Fibroblast of peridontal ligament (primary cell): ENCODE results near the gene HMCN1.
A peak's percentile ranks its signal among the peaks of the same experiment; 100 is the strongest.
"Not testable (repeated sequence)": the region's sequence is repeated elsewhere in the genome, so short reads cannot be mapped to it uniquely, and the experiment has no call there.

Source experiments
- DNase-seq: peaks from one replicate; pipeline ENCODE4 v3.0.0-alpha.2; 2010; ENCODE audit errors: extremely low read depth

The HMCN1 gene

DNA sequence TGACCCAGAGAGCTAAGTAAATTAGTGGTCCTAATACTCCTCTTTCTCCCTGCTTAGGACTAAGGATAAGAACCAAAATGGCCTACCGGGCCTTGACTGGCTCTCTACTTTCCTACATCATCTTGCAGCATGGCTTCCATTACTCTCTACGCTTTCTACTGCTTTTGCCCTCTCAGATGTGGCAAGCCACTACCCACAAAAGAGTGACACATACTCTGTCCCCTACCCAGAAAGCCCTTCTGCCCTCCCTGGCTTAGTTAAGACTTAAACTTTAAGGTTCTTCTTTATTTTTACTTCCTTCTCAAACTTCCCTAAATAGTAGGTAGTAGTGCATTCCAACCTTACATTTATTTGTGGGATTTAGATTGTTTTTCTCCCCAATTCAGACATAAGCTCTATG is 412.8 kb downstream of the HMCN1 start:
- DNase-seq: no peak

DNA sequence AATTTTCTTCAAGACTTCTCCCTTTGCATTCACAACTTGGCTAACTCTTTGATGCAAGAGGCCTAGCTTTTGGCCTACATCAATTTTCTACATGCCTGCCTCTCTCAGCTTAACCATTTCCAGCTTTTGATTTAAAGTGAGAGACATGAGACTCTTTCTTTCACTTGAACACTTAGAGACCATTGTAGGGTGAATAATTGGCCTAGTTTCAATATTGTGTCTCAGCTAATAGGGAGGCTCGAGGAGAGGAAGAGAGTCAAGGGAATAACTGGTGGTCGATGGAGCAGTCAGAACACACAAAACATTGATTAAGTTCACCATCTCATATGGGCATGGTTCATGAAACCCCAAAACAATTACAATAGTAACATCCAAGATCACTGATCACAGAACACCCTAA is 415.4 kb downstream of the HMCN1 start:
- DNase-seq: no peak

DNA sequence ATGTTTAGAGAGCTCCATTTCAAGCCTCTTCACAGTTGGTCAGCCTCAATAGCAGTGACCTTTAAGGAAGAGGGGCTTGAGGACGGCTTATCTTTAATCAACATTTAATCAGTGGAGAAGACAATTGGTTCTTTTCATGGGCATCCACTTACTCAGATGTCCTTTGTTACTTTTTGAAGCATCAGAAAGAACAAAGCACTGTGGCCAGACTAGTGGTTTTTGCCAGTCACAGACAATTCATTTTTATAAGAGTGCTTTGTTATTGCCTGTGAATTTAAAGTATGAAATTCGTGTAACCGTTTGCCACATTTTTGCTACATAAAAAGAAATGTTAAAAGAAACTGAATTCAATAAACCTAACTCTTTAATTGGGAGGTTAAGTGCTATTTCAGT is 418.0 kb downstream of the HMCN1 start:
- DNase-seq: no peak

DNA sequence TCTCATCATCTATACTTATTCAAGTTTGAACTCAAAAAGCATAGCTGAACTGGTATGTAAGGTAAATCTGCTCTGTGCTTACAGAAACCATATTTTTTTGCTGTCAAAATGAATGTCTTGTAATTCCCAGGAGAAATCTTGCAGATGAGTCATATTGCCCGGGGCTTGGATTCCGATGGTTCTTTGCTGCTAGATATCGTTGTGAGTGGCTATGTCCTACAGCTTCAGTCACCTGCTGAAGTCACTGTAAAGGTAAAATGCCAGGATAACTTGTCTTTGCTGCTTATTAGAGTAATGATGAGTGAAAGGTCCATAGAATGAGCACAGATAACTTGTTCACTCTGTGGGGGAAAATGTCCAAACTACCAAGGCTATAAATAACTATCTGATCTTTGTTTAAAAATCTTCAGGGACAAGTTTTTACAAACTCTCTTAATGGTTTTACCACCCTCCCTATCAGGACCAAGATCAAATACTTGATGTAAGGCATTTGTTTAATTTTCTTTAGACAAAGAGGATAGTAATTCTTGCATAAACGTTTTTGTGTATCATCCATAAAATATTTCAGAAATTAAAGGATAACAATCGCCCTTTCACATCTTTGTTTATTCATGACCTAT is 418.5 kb downstream of the HMCN1 start:
- DNase-seq: peak; percentile 73

DNA sequence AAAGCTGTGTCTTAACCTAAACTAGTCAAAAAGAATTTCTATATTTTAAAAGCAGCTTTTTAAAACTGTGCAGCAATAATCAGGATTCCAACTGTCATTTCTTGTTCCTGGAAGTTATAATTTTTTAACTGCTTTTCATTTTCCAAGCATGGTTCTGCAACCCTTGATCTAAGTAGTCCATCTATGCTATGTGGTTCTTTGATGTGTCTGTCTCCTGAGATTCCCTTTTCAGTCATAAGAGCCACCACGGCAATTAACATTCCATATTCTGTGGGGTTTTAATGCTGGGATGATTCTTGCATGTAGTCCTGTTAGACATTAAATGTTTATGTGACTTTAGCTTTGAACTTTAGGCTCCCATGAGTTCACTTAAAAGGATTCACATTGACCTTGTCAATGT is 420.5 kb downstream of the HMCN1 start:
- no peak for DNase-seq

DNA sequence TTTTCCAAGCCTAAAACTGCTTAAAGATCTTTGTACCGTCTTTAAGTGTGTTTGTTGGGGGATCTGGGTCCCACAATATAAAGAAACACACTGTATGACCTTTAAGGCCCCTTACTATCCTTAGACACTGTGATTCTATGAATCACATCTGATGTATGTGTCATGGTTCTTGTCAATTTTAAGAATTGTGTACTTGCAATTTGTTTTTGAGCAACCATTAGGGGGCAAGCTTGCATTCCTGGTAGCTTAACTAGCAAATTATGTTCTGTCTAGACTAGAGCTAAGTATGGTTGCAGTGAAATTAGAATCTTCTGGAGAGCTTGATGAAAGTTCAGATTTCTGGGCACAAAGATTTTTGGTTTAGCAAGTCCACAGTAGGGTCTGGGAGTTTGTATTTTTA is 421.4 kb downstream of the HMCN1 start:
- DNase-seq: peak; percentile 87

DNA sequence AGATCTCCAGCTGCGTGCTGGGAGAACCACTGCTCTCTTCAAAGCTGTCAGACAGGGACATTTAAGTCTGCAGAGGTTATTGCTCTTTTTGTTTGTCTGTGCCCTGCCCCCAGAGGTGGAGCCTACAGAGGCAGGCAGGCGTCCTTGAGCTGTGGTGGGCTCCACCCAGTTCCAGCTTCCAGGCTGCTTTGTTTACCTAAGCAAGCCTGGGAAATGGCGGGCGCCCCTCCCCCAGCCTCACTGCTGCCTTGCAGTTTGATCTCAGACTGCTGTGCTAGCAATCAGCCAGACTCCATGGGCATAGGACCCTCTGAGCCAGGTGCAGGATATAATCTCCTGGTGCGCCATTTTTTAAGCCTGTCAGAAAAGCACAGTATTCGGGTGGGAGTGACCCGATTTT is 428.7 kb downstream of the HMCN1 start:
- DNase-seq: not testable (repeated sequence)

DNA sequence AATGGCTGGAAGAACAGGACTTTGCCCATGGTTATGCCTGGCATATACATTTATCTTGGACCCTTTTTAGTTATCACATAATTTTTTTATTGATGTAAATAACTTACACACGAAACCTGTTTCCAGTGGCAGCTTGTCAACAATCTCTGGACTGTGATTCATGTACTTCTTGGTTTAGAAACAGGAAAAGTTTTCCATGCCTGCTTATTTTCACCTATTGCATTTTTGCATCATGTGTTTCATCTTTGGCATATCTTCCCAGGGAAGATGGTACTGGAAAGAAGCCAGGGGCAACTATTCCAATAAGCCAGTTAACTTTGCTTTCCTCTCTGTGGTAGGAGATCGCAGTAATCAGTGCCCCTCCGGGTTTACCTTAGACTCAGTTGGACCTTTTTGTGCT is 430.6 kb downstream of the HMCN1 start:
- DNase-seq: no peak

DNA sequence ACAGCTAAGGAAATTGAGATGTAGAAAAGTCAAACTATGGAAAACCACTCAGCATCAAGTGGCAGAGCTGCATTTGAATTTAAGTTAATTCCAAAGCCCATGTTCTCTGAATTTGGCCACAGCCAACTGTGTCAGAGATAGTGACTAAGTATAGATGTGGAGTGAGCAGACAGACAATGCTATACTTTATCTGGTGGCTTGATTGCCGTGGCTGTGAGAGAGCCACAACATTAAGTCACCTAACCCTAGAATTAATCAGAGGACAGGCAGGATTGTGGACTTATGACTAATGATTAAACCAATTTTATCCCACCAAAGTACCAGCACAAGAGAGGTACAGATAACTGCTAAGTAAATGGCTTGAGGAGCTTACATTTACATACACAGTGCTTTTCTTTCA is 431.1 kb downstream of the HMCN1 start:
- no peak for DNase-seq

DNA sequence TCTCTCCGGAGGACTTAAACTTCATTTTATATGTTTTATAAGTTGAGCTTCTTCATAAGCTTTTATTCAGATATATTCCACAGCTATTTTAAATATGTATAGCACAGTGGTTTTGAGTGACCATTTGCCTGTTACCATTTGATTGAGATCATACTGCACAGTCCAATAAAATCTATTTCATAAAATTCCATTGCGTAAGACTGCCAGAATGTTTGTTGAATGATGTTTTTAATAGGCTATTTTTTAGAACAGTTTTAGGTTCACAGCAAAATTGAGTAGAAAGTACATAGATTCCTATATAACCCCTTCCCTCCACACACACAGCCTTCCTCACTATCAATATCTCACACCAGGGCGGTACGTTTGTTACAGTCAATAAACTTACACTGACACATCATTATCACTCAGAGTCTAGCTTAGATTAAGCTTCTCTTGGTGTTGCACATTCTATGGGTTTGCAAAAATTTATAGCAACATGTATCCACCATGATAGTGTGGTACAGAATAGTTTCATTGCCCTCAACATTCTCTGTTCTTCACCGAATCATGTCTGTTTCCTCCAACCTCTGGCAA is 433.0 kb downstream of the HMCN1 start:
- DNase-seq: no peak

DNA sequence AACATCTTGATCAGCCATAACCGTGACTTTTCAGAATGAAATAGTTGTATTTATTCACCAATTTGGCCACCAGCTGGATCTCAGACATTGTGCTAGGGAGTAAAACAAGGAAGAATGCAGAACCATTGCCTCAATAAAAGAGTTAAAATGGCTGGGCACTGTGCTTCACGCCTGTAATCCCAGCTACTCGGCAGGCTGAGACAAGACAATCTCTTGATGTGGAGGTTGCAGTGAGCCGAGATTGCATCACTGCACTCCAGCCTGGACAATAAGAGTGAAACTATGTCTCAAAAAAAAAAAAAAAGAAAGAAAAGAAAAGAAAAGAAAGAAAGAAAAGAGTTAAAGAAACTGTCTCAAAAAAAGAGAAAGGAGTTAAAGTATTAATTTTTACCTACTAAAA is 441.4 kb downstream of the HMCN1 start:
- no peak for DNase-seq

DNA sequence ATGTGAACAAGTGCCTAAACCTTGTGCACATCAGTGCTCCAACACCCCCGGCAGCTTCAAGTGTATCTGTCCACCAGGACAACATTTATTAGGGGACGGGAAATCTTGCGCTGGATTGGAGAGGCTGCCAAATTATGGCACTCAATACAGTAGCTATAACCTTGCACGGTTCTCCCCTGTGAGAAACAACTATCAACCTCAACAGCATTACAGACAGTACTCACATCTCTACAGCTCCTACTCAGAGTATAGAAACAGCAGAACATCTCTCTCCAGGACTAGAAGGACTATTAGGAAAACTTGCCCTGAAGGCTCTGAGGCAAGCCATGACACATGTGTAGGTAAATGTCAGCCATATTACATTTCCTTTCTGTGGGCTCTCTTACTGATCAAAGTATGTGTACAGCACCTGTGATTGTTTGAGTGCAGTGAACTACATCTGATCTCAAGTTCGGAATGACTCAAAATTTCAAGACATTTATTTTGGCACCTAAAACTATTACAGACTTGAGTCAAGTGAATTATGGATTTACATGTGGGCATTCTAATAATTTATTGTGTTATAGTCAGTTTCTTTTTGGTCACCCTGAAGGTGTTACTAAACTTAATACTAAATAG is 444.3 kb downstream of the HMCN1 start:
- no peak for DNase-seq

DNA sequence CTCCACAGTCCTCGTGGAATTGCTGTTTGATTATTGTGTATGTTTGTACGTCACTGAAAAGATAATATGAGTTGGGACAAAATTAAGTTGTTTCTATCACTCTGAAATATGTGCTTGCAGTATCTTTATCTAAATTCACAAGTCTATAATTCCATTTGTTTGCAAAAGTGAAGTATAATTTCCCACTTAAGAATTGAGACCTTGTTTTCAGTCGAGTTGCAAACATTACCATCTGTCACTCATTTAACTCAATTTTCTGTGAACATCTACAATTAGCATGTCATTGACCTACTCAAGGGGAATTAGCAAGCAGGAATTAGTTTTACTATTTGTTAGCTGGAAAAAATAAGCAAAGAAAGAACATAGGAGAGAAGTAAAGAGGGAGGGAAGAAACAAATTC is 445.0 kb downstream of the HMCN1 start:
- DNase-seq: no peak

DNA sequence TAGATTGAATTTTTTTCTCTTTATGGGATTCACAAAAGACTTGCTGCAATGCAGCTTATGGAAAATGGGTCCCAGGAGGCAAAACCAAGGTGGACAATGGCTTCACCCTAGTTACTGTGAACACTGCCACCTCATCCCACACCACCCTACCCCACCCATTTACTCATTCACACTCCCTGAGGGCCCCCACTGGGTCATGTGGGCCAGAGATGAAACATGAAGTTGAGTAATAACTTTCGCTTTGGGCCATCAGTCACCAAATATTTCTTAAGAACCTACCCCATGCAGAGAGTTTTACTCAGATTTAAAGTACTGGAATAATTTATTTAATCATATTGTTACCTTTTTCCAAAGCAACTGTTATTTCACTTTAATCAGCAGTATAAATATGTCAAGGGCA is 449.0 kb downstream of the HMCN1 start:
- DNase-seq: peak; percentile 75

DNA sequence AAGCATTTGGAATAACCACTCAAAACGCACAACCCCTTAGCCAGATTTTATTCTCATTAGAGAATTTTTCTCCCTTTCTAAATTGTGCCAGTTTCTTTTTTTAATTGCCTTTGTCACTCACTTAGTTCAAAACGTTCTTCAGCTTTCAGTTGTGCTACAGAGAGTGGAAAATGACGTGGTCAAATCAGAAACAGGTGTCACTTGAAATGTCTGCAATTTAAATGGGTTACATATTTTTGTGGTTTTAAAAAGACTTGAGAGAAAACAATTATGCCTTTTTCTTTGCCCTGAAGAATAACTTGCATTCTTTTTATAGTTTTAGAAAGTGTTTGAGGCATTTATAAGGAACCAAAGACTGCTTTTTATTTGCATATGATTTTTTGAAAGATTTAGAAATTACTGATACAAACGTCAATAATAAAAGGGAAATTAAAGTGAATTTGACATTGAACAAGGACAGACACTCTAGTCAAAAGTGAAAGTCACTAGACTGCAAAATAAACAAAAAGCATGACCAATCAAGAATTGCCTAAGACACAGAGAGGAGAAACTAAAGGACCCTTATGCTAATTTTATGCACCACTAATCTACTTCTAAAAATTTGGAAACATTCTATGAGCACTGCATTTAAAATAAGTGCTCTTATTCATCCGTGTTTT is 449.9 kb downstream of the HMCN1 start:
- DNase-seq: peak; percentile 88

DNA sequence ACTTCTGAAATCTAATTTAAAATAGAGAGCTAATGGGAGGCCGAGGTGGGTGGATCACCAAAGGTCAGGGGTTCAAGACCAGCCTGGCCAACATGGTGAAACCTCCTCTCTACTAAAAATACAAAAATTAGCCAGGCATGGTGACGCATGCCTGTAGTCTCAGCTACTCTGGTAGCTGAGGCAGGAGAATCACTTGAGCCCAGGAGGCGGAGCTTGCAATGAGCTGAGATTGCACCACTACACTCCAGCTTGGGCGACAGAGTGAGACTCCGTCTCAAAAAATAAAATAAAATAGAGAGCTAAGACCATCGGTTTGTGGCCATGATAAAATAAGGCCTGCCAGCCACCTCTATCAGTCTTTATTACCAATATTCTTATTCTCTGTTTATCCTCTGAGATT is 452.1 kb downstream of the HMCN1 start:
- not testable (repeated sequence) for DNase-seq

DNA sequence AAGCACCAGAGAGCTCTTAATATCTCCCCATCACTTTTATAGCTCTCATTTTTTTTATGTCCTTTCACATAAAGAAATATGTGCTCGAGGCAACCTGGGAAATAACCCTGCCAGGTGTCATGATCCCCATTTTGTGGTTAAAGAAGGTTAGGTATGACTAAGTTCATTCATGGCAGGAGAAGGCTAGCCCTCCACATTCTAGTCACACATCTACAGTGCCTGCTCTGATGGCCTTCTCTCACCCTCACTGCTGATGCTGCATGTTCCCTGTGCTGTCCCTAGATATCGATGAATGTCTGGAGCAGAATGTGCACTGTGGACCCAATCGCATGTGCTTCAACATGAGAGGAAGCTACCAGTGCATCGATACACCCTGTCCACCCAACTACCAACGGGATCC is 453.4 kb downstream of the HMCN1 start:
- no peak for DNase-seq

DNA sequence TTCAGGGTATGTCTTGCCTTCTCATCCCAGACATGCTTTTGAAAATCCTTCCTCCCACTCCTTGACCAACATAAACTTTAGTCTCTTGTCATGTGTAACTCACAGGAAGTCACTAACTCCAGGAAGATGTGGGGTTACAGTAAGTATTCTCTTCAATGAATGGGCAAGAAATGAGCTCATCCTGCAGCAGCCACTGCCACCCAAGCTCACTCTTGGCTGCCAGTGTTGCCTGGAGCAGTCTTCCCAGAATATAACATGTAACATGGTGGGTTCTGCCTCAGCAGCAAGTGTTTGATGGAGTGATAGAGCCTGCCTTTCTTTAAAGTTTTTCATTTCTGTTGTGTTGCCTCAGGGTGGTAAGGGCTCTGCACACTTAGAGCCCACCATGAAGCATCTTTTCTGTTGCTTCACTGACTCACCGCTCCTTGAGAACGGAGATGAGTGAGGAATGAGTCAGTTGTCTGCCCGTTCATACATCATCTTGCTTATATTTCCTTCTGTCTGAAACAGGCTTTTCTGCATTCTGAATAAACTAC is 453.9 kb downstream of the HMCN1 start:
- DNase-seq: peak; percentile 76

DNA sequence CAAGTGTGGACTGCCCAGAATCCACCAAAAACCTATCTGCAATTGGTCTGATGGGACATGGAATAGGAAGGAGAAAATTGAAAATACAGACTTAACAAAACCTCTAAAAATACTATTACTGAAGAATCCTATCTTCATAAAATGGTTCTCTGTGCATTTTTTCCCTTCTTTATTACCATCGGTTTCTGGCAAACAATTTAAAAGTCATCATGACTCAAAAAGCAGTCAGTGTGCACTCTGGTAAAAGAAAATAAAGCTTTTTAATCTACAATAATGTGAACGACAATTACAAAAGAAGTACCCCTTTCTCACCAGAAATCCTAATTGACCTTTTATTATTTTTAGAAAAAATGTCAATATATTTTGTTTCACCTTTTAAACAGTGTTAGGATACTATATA is 454.5 kb downstream of the HMCN1 start:
- DNase-seq: peak; percentile 34

DNA sequence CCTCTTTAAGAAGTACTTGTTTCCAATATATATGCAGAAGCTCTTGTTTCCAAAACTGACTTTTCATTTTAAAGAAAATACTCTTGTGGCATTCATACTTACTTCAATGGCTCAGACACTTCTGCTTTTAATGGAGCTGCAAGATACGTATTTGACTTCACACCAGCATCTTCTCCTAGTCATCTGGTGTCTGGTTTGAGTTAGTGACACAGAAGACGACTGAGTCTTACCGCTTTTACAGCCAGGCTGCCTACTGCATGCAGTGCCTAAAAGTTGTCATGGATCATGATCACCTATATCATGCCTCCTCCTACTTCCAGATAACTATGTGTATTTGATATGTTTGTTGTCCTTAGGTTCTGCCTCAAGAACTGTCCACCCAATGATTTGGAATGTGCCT is 455.0 kb downstream of the HMCN1 start:
- DNase-seq: no peak

DNA sequence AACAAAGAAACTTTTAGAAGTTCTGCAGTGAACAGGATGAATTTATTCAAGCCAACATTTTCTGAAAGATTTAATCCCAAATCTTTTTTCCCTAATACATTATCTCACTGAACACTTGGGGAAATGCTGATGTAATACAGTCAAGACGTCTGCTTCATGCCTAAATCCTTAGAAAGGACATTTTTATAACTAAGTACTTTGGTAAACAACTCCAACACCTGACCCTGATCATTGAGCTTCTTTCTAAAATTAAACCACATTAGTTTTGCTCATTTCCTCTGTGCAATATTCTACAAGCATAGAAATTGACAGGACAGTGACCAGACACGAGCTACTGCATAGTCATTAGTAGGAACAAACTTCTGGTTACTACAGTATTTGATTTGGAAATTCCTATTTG is 457.3 kb downstream of the HMCN1 start:
- no peak for DNase-seq

DNA sequence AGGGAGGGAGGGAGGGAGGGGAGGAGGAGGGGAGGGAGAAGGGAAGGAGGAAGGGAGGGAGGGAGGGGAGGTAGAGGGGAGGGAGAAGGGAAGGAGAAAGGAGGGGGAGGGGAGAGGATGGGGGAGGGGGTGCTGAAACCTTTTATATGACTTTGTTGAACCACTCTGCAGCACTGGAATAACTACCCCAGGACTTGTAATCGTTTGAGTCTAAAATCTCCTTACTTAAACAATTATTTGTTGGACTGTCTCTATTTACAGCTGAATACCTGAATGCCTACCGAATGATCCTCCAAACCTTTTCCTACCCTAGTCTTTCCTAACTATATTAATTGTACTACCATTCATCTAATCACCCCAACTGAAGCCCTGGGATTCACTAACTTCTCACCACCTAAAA is 459.0 kb downstream of the HMCN1 start:
- no peak for DNase-seq
